Retina (tissue), 1 donor: ENCODE results near the gene CNTN1.

ENCODE experiments used
- DNase-seq: peaks from one replicate; pipeline ENCODE4 v3.0.0-alpha.2; 2016

The CNTN1 gene

DNA sequence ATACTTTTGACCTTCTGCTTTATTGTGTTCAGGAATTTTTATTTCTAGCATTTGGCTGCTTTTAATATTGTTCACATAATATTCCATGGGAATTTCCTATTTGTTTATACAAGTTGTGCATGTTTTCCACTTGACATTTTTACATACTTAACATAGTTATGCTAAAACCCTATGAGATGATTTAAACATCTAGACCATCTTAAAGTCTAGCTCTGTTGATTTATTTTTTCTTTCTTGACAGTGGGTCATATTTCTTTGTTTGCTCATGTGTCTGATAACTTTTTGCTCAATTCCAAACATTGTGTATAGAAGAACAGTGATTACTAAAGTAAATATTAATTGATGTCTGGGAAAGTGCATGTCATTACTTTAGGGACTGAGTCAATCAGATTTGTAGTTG lies 293.8 kb downstream of the CNTN1 start:
- DNase-seq, result no peak

DNA sequence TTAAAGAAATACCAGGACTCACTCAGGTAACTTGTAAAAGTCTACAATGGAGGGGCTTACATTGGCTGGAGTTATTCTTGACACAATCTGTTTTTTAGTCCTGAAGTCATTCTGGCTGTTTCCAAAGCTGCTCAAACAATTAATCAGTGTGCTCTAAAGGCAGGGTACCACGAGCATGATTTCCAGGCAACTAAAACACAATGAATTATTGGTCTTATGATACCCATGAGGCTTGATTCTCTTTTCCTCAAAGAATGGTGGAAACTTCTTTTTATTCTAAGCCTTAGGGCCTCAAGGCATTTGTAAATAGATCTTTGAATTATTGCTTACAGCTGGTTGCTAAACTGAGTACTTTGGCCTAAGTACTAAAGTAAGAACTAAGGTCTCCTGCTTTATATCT lies 296.1 kb downstream of the CNTN1 start:
- DNase-seq, result no peak

DNA sequence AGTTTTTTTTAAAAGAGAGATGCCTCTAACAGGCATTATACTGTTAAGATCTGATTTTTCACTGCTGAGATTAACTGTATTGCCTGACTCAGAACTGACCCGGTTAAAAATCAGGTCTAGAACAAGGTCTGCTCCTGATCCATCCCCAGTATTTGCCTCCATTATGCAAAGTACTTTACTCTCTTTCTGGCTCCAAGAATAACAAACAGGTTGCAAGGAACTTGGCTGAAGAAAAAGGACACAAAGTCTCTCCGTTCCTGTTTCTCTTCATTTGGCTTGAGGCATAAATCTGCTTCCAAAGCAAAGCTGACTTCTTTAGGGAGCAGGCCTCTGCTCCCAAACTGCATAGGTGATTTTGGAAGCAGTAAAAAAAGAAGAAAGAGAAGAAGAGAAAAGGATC lies 296.6 kb downstream of the CNTN1 start:
- DNase-seq, result no peak

DNA sequence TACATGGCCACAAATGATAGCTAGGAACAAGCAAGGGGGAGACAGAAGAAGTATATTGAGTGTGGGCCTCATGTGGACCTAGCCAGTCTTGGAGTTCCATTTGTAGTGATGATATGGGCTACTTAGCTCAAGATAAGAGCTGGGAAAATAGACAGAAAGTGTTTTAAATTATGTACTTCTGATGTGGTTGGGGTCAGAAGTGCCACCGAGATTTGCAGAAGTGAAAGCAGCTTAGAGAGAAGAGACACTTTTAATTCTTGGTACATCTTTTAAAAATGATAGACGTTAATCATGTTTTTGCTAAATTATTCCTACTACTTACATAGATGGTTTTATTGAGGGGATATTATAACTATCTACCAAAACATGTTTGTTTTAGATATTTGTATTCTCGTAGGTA lies 297.5 kb downstream of the CNTN1 start:
- no peak for DNase-seq

DNA sequence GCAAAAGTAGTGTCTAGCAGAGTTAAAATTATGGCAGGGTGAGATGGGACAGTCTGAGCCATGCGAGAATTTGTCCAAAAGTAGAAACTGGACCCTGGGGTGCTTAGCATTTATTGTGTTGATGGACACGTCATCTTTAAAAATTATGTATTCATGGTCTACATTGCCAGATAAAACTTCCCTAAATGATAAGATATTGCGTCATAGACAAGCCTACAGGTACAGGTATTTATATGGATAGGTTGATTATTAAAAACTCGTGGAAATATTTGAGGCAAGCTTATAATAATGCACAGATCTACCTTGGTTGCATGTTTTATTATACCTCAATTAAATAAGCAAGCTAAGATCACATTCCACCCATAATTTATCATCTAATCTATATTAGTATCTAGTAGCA lies 299.9 kb downstream of the CNTN1 start:
- DNase-seq, result no peak

DNA sequence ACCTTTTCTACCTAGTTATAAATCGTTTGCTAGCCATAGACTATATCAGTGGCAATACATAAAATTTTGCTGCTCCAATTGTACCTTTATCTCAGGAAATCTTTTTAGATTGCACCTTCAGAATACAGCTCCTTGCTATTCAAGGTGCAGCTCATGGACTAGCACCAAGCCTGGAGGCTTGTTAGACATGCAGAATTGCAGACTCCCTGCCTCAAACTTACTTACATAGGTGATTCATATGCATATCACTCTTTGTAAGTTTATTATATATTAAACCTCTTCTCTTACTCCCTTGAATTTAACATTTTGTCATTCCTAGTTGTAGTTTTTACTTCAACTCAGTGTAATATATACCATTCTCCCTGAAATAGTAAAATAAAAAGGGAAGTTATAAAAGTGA lies 300.4 kb downstream of the CNTN1 start:
- no peak for DNase-seq

DNA sequence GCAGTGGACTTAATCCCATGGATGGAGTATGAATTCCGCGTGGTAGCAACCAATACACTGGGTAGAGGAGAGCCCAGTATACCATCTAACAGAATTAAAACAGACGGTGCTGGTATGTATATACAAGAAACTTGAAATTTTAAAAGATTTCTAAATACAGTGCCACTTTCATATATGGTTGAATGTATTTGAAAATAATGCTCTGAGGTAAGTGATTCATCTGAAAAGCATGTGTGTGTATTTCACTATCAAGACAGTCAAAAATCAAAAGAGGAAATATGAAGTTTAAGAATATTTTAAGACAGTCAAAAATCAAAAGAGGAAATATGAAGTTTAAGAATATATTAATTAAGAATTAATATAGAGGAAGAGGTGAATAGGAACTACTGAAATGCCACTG lies 300.9 kb downstream of the CNTN1 start:
- DNase-seq, result no peak

DNA sequence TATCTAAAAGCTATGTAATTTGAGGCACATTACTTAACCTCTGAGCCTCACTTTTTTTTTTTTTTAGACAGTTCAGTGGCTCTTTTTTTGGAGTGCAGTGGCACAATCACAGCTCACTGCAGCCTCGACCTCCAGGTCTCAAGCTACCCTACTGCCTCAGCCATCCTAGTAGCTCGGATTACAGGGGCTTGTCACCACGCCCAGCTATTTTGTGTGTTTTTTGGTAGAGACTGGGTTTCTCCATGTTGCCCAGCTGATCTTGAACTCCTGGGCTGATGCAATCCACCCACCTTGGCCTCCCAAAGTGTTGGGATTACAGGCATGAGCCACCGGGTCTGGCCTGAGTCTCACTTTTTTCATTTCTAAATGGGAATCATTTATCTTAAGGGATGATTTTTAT lies 303.9 kb downstream of the CNTN1 start:
- DNase-seq, result no peak

DNA sequence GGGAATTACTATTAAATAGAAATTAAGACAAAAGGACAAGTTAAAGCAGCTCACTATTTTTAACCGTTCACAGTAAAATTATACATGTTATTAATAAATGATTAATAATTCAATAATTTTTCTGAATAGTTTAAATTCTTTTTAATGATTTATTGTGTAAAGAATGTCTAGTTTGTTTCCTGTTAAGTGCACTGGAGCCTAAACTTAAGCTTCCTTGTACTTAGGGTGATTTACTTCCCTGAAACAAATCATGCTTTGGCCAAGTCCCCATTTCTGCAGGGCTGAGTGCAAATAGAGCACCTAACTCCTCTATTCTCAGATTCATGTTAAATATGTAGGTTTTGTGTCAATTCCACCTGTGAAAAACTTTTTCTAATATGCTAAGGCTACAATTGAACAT lies 307.0 kb downstream of the CNTN1 start:
- DNase-seq, result no peak

DNA sequence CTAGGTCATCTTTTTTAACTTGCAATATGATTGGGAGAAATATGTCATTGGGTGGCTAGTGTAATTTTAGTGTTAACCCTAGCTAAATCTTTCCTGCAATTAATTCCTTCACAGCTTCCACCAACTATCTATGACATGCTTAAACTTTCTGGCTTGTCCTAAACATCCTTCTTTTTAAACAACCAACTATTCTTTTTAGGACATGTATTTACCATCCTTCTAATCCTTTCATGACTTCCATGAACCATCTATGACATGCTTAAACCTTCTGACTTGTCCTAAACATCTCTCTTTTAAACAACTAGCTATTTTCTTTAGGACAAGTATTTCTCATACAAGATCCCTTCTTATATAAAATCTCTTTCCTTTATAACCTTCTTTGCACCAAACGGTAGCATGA lies 316.2 kb downstream of the CNTN1 start:
- no peak for DNase-seq

DNA sequence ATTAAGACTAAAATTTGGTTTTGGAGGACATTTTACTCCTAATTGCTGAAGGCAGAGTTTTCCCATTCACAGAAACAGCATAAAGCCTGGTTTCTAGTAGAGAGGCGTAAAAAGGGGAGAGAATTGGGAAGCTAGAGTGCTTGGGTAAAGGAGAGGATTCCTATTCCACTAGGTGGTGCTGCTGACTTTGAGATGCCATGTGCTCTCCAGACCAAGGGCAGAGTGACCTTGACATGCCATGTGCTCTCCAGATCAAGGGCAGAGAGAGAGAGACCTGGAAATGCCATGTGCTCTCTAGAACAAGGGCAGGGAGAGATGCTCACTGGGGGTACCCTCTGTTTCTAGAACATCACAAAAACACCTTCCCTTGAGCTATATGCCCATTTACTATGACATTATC lies 319.7 kb downstream of the CNTN1 start:
- no peak for DNase-seq

DNA sequence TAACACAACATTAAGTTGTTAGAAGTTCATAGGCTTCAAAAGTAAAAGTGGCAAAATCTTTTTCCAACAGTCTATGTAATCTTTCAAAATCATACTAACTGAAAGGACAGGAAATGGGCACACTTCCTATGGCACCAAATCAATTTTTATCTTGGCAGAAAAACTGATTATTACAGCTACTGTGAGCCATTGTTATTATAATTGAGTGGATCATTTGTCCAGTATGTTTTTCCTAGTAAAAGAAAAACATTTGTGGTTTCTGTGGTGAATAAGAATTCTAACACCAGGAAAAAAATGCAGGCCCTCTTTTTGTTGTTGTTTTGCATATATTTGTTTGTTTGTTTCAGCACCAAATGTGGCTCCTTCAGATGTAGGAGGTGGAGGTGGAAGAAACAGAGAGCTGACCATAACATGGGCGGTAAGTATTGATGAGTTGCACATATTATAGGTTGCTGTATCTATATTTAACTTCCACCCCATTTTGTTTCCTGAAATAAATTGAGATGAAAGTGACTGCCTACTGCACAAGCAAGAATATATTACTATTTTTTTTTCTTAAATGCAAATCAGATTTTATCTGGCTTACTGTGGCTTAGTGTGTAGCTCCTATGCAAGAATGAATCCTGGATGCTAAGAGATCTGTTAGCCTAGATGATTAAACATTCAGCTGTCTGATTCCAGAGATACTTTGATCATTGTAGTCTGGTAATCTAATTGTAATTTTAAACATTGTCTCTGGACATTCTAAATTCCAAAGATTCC lies 321.8 kb downstream of the CNTN1 start:
- DNase-seq, result no peak

DNA sequence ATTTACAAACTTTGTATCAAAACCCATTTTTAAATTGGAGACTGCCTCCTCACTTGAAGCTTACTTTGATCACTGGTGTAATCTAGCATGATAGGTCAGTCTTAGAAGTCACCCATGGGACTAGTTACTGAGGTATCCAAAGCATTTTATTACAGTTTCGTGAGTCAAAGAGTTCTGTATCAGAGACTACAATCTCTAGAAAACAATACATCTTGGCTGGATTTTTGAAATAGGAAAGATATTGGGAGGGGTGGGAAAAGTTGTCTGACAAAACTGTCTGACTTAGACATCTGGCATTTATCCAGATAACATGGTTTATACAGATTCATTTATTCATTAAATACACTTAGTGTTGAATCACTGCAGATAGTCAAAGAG lies 322.4 kb downstream of the CNTN1 start:
- no peak for DNase-seq

DNA sequence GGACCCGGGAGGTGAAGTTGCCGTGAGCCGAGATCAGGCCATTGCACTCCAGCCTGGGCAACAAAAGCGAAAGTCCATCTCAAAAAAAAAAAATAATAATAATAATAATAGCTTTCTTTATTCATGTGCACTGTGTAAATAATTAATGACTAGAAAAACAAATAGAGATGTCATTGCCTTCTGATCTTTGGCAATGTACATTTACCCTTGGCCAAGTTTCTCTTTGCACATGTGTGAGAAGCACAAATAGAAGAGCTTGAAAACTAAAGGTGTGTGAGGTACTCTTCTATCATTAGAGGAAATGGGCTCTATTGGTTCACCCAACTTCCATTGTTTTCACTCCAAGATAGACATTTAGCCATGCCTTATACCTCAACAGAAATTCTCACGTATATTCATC lies 325.8 kb downstream of the CNTN1 start:
- DNase-seq, result no peak

DNA sequence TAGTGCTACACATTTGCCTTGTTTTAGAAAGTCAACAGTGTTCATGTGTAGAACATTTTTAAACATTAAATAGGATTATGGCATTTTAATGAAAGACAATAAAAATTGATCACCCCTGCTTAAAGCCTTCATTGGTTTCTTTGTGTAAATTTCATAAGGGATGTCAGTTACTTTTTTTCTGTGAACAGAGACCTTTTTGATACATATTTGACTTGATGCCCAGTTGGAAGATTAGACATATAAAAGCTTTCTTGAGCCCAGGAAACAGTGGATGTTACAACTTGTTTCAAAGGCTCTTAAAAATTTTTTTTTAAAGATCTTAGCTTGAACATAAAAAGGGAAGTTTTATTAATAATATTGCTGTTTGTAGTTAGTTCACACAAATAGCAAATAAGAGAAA lies 327.2 kb downstream of the CNTN1 start:
- DNase-seq, result no peak

DNA sequence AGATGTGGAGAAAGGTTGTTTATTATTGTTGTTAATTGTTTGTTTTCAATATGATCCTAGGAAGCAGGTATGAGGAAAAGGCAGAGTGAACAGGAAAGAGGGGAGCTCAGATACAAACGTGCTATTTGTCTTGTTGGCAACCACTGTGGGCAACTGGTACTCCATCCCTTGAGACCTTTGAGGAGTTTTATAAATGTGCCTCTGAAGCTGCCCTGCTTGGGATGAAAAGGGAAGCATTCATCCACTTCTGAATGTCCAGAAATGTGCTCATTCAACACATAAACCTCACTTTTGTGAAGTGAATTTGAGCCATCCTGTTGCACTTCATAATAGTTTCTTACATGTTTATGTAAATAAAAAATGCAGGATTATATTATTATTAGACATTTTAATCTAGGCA lies 331.6 kb downstream of the CNTN1 start:
- DNase-seq, result no peak

DNA sequence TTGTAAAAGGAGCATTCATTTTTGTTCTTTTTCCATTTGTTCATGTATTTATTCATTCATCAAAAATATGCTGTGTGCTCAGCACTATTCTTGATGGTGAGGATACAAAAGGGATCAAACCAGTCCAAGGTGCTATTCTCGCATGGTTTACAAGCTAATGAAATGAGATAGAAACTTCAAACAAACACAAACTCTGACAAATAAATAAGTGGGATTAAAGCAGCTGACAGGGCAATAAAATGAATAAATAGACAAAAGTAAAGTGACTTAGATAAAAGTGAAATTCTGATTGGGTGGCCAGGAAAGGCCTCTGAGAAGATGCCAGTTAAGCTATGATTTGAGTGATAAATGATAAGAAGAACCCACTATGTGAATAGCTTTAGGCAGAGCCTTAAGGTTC lies 333.9 kb downstream of the CNTN1 start:
- DNase-seq, result no peak

DNA sequence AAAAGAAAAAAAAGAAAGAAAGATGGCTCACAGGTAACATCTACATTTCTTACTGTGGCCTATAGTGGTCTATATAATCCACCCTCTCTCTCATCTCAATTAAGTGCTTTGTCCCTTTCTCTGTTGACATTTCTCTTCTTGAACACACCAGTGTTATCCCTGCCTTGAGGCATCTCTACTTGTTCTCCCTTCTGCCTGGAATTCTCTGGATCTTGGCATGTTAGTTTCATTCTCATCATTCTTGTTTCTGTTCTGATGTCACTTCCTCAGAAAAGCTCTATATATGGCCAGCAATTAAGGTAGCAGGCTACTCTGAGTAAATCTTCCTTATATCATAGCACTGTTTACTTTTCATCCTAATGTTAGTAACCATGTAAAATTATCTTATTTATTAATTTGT lies 340.1 kb downstream of the CNTN1 start:
- DNase-seq, result no peak

DNA sequence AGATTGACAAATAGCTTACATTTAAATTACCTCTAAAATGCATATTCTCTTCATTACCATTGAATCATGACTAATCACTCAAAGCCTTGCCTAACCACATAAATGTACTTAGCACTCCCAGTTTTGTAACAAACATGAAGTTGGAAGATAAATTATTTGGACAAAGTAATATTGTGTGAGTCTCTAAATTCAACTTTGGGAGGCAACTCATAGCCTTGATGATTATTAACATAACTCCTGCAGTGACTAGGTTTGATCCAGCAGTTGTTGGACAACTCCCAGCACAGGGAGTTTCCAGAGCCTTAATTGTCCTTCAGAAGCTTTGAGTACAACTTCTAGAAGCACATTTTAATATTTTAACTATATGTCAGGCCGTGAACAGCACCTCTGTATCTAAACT lies 342.4 kb downstream of the CNTN1 start:
- DNase-seq, result no peak

DNA sequence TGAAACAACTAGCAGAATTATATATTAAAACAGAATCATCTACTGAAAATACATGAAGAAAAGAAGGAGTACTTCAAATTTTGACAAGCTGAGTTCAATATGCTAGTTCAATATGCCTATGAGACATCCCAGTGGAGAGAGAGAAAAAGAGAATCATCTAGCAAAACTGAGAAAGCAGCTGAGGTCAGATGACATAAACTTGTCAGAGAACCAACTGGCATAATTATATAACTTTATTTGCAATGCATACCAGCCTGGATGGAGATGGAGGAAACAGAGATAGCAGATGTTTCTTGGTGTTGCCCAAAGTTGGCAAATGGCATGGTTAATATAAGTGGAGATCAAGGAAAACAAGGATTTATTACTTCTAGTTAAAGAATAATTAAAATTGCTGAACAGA lies 347.2 kb downstream of the CNTN1 start:
- DNase-seq, result no peak

DNA sequence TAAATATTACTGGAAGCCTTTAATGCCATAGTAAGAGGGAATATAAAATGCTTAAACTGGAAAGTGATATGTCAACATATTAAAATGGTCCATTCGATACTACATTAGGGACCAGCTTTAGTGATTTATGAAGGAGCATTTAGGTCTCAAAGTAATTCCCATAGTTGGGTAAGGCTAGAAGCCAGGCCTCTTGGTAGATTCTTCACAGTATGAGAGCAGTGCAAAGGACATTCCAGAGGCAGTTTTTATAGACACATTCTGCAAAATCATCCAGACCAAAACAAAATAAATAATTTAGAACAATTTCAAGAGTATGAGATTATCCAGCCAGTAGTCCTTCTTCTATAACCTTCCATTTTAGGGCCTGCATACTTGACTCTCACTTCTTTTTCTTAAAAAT lies 353.3 kb downstream of the CNTN1 start:
- DNase-seq, result no peak

DNA sequence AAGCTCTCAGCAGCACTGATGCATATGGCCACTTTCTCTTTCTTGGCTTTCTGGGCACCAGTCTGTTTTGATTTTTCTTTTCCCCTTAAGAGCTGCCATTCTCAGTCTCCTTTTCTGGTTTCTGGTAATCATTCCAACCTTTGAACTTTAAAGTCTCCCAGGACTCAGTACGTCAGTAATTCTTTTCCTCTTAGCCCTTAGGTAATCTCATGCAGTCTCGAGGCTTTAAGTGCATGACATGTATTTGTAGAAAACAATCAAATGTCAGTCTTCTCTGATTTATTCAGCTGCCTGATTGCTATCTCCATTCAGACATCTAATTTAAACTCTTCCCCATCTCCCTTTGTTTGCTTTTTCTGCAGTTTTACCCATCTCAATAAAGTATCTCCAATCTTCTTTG lies 356.8 kb downstream of the CNTN1 start:
- DNase-seq, result no peak

DNA sequence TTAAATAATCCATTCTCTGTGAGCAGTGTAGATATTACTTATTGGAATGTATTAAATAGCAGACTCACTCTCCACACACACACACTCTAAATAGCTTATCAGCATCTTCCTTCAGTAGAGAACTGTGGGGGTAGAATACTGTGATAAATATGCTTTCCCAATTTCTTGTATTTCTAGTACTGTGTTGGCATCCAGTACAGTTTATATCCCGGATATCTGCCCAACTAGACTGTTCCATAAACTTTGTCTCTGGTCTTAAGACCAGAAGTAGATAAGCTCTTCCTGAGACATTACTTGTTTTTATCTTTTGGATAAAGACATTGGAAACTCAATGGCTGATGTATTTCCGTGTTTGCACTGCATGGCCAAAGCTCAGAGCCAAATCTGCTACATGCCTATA lies 359.7 kb downstream of the CNTN1 start:
- no peak for DNase-seq

DNA sequence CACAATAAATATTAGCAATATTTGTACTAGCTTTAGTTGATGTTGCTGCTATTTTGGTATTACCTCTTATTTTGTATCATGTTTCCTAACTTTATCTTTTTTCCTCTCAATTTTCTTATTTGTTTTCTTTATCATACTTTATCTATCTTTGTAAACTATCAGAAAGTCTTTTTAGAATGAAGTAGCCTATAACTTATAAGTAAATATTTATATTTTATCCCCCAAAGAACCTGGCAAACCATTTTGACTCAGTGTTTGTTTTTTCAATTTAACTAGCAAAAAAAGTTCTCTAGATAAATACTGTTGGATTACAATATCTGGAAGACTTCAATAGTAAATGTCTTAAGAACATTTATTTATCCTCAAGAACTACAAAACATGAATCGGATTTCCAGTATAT lies 360.2 kb downstream of the CNTN1 start:
- no peak for DNase-seq

DNA sequence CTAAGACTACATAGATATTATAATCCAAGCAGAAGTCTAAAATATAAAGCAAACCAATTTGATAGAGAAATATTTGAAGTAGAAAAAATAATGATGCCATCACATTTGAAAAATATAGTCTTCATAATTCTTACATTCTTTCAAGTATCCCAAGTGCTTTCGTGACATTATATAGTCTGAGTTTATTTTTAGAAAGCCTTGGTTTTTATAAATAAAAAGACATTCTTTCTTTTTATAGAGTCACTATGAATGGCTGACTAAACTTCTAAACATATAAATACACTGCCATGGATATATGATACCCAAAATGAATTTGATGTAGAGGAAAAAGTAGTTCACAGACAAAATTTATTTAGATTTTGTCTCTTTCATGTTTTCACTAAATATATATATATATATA lies 360.8 kb downstream of the CNTN1 start:
- no peak for DNase-seq
